Body of pancreas (tissue), 4 donors: Measurements from ENCODE around the gene GIPC2.

Experiments
- CTCF ChIP-seq, 7 experiments: fragments of 450-650 bp in 4 of 7; fragments of 200-600 bp in 3 of 7; sonication (generic) in 3 of 7; IDR thresholded peaks; one replicate each; pipeline ENCODE4 v1.5.1; 2016 to 2019; ENCODE audit warnings: antibody characterized with exemption in 7 of 7
- POLR2A ChIP-seq, 3 donors: fragments of 450-650 bp; IDR thresholded peaks; one replicate each; pipeline ENCODE4 v1.6.1; 2016; ENCODE audit warnings: antibody characterized with exemption in 3 of 3, mild to moderate bottlenecking in 2 of 3

DNA sequence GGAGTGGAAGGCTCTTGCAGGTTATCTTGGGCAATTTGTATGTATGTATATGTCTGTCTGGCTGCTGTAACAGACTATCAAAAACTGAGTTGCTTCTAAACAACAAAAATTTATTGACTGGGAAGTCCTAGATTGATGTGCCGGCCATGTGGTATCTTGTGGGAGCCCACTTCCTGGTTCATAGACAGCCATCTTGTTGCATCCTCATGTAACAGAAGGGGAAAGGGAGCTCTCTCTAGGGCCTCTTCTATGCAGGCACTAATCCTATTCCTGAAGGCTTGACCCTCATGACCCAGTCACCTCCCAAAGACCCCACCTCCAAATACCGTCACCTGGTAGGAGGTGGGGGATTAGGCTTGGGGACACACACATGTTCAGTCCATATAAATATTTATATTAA is 9.2 kb downstream of the GIPC2 start:
- TF ChIP-seq CTCF (IDR thresholded peaks at IDR 0.05) (no peak), POLR2A (IDR thresholded peaks at IDR 0.05) (no peak)
